ENCODE results near the gene CSAD.

CSAD gene

GRCh38 chr12:53214221-53214620, 33.5 kb upstream of the CSAD start:
- Histone ChIP-seq H3K23ac (ENCODE audit: low read length in 2 of 2) (no peak overlapping the region), H2AFZ (ENCODE audit: low read depth, low read length) (no peak overlapping the region), H2BK5ac (ENCODE audit: low read depth, low read length, poor library complexity, severe bottlenecking) (no peak overlapping the region), H3K27me3 (ENCODE audit: control insufficient read depth in 1 of 2, insufficient read depth in 1 of 2, low read length in 2 of 2) (no peaks in the 10 kb centered on the region), H4K8ac (ENCODE audit: low read length) (no peak overlapping the region), H3K79me1 (replicated peaks; ENCODE audit: low read length, poor library complexity, severe bottlenecking) (peaks cover 11% of the 10 kb centered on the region), H3K4me3 (ENCODE audit: insufficient read depth in 1 of 2, low read depth in 1 of 2, low read length in 2 of 2) (no peak overlapping the region), H3K4me2 (ENCODE audit: low read length, poor library complexity, severe bottlenecking) (no peak overlapping the region), H3K27ac (ENCODE audit: low read length, poor library complexity, severe bottlenecking) (no peak overlapping the region), H4K91ac (ENCODE audit: low read length) (no peak overlapping the region), H2BK120ac (ENCODE audit: low read depth, low read length) (no peak overlapping the region), H3K4me1 (ENCODE audit: control insufficient read depth, insufficient read depth, low read depth, low read length) (peaks cover 14% of the 10 kb centered on the region), H3K4ac (ENCODE audit: low read depth in 1 of 2, low read length in 2 of 2) (no peak overlapping the region), H3K14ac (ENCODE audit: low read length in 2 of 2) (no peak overlapping the region), H2AK5ac (ENCODE audit: low read length, severe bottlenecking) (no peak overlapping the region), H3K36me3 (ENCODE audit: control insufficient read depth in 1 of 2, insufficient read depth in 2 of 2, low read depth in 1 of 2, low read length in 2 of 2) (peaks cover 45 to 66% of the 10 kb centered on the region in 2 experiments), H2BK12ac (ENCODE audit: low read length in 2 of 2) (no peak overlapping the region), H3K18ac (ENCODE audit: low read depth in 1 of 2, low read length in 2 of 2) (no peak overlapping the region), H3K9me3 (ENCODE audit: control insufficient read depth, low read length) (no peaks in the 10 kb centered on the region), H2BK15ac (ENCODE audit: low read depth, poor library complexity, severe bottlenecking) (no peak overlapping the region), H3K9ac (ENCODE audit: low read length) (peak overlapping the region; percentile 24)
- 86% methylated on average over 5 of the region's 5 CpGs for WGBS
- DNase-seq: no peak

GRCh38 chr12:53213348-53213747, 32.6 kb upstream of the CSAD start:
- no peak overlapping the region for H3K4me3 ChIP-seq (ENCODE audit: insufficient read depth in 1 of 2, low read depth in 1 of 2, low read length in 2 of 2)
- H3K18ac ChIP-seq (ENCODE audit: low read depth in 1 of 2, low read length in 2 of 2): no peak overlapping the region
- H4K91ac ChIP-seq (ENCODE audit: low read length): no peak overlapping the region
- H2BK120ac ChIP-seq (ENCODE audit: low read depth, low read length): no peak overlapping the region
- peaks cover 48 to 66% of the 10 kb centered on the region in 2 experiments for H3K36me3 ChIP-seq (ENCODE audit: control insufficient read depth in 1 of 2, insufficient read depth in 2 of 2, low read depth in 1 of 2, low read length in 2 of 2)
- H2BK5ac ChIP-seq (ENCODE audit: low read depth, low read length, poor library complexity, severe bottlenecking): no peak overlapping the region
- no peak overlapping the region for H3K4me2 ChIP-seq (ENCODE audit: low read length, poor library complexity, severe bottlenecking)
- peak overlapping the region; percentile 41 for H3K9ac ChIP-seq (ENCODE audit: low read length)
- no peaks in the 10 kb centered on the region for H3K27me3 ChIP-seq (ENCODE audit: control insufficient read depth in 1 of 2, insufficient read depth in 1 of 2, low read length in 2 of 2)
- H3K23ac ChIP-seq (ENCODE audit: low read length in 2 of 2): no peak overlapping the region
- H2BK12ac ChIP-seq (ENCODE audit: low read length in 2 of 2): no peak overlapping the region
- H3K4ac ChIP-seq (ENCODE audit: low read depth in 1 of 2, low read length in 2 of 2): no peak overlapping the region
- H3K27ac ChIP-seq (ENCODE audit: low read length, poor library complexity, severe bottlenecking): no peak overlapping the region
- peaks cover 10% of the 10 kb centered on the region for H3K4me1 ChIP-seq (ENCODE audit: control insufficient read depth, insufficient read depth, low read depth, low read length)
- H3K14ac ChIP-seq (ENCODE audit: low read length in 2 of 2): no peak overlapping the region
- H3K79me1 ChIP-seq (replicated peaks; ENCODE audit: low read length, poor library complexity, severe bottlenecking): peaks cover 11% of the 10 kb centered on the region
- peak; percentile 75 for DNase-seq
- no peak overlapping the region for H2AFZ ChIP-seq (ENCODE audit: low read depth, low read length)
- no peak overlapping the region for H4K8ac ChIP-seq (ENCODE audit: low read length)
- H2AK5ac ChIP-seq (ENCODE audit: low read length, severe bottlenecking): no peak overlapping the region
- no peaks in the 10 kb centered on the region for H3K9me3 ChIP-seq (ENCODE audit: control insufficient read depth, low read length)
- 9% methylated on average over 14 of the region's 14 CpGs for WGBS
- no peak overlapping the region for H2BK15ac ChIP-seq (ENCODE audit: low read depth, poor library complexity, severe bottlenecking)

- Histone ChIP-seq H2BK15ac (ENCODE audit: low read depth, poor library complexity, severe bottlenecking) (peak overlapping the region; percentile 29), H3K27me3 (ENCODE audit: control insufficient read depth in 1 of 2, insufficient read depth in 1 of 2, low read length in 2 of 2) (no peaks in the 10 kb centered on the region), H3K14ac (ENCODE audit: low read length in 2 of 2) (no peak overlapping the region), H3K4me1 (ENCODE audit: control insufficient read depth, insufficient read depth, low read depth, low read length) (peaks cover 9% of the 10 kb centered on the region), H4K8ac (ENCODE audit: low read length) (no peak overlapping the region), H2AK5ac (ENCODE audit: low read length, severe bottlenecking) (no peak overlapping the region), H3K18ac (ENCODE audit: low read depth in 1 of 2, low read length in 2 of 2) (no peak overlapping the region), H3K9me3 (ENCODE audit: control insufficient read depth, low read length) (no peaks in the 10 kb centered on the region), H3K9ac (ENCODE audit: low read length) (peak overlapping the region; percentile 41), H3K27ac (ENCODE audit: low read length, poor library complexity, severe bottlenecking) (no peak overlapping the region), H4K91ac (ENCODE audit: low read length) (no peak overlapping the region), H3K36me3 (ENCODE audit: control insufficient read depth in 1 of 2, insufficient read depth in 2 of 2, low read depth in 1 of 2, low read length in 2 of 2) (peaks cover 48 to 66% of the 10 kb centered on the region in 2 experiments), H2BK120ac (ENCODE audit: low read depth, low read length) (no peak overlapping the region), H2BK5ac (ENCODE audit: low read depth, low read length, poor library complexity, severe bottlenecking) (no peak overlapping the region), H3K4me3 (ENCODE audit: insufficient read depth in 1 of 2, low read depth in 1 of 2, low read length in 2 of 2) (no peak overlapping the region), H3K4me2 (ENCODE audit: low read length, poor library complexity, severe bottlenecking) (no peak overlapping the region), H2AFZ (ENCODE audit: low read depth, low read length) (no peak overlapping the region), H2BK12ac (ENCODE audit: low read length in 2 of 2) (no peak overlapping the region), H3K79me1 (replicated peaks; ENCODE audit: low read length, poor library complexity, severe bottlenecking) (peaks cover 11% of the 10 kb centered on the region), H3K4ac (ENCODE audit: low read depth in 1 of 2, low read length in 2 of 2) (no peak overlapping the region), H3K23ac (ENCODE audit: low read length in 2 of 2) (no peak overlapping the region)
- DNase-seq: no peak
- 55% methylated on average over 12 of the region's 12 CpGs for WGBS
Measured at GRCh38 chr12:53212931-53213330, 32.2 kb upstream of the CSAD start.

GRCh38 chr12:53211476-53212381, 31.0 kb upstream of the CSAD start:
- no peak overlapping the region for H3K4me3 ChIP-seq (ENCODE audit: insufficient read depth in 1 of 2, low read depth in 1 of 2, low read length in 2 of 2)
- no peak overlapping the region for H3K18ac ChIP-seq (ENCODE audit: low read depth in 1 of 2, low read length in 2 of 2)
- H3K23ac ChIP-seq (ENCODE audit: low read length in 2 of 2): no peak overlapping the region
- H3K4ac ChIP-seq (ENCODE audit: low read depth in 1 of 2, low read length in 2 of 2): no peak overlapping the region
- H3K4me2 ChIP-seq (ENCODE audit: low read length, poor library complexity, severe bottlenecking): no peak overlapping the region
- H2AK5ac ChIP-seq (ENCODE audit: low read length, severe bottlenecking): no peak overlapping the region
- no peak overlapping the region for H4K91ac ChIP-seq (ENCODE audit: low read length)
- H4K8ac ChIP-seq (ENCODE audit: low read length): no peak overlapping the region
- no peak overlapping the region for H3K14ac ChIP-seq (ENCODE audit: low read length in 2 of 2)
- H3K79me1 ChIP-seq (replicated peaks; ENCODE audit: low read length, poor library complexity, severe bottlenecking): peaks cover 3% of the 10 kb centered on the region
- no peak overlapping the region for H2BK12ac ChIP-seq (ENCODE audit: low read length in 2 of 2)
- H3K36me3 ChIP-seq (ENCODE audit: control insufficient read depth in 1 of 2, insufficient read depth in 2 of 2, low read depth in 1 of 2, low read length in 2 of 2): peaks cover 48 to 66% of the 10 kb centered on the region in 2 experiments
- H2BK15ac ChIP-seq (ENCODE audit: low read depth, poor library complexity, severe bottlenecking): no peak overlapping the region
- peaks cover 3% of the 10 kb centered on the region for H3K4me1 ChIP-seq (ENCODE audit: control insufficient read depth, insufficient read depth, low read depth, low read length)
- H3K9ac ChIP-seq (ENCODE audit: low read length): no peak overlapping the region
- no peak overlapping the region for H3K27ac ChIP-seq (ENCODE audit: low read length, poor library complexity, severe bottlenecking)
- whole genome bisulfite sequencing: 89% methylated on average over 13 of the region's 13 CpGs
- no peak overlapping the region for H2AFZ ChIP-seq (ENCODE audit: low read depth, low read length)
- H3K27me3 ChIP-seq (ENCODE audit: control insufficient read depth in 1 of 2, insufficient read depth in 1 of 2, low read length in 2 of 2): no peaks in the 10 kb centered on the region
- no peak for DNase-seq
- no peaks in the 10 kb centered on the region for H3K9me3 ChIP-seq (ENCODE audit: control insufficient read depth, low read length)
- no peak overlapping the region for H2BK5ac ChIP-seq (ENCODE audit: low read depth, low read length, poor library complexity, severe bottlenecking)
- no peak overlapping the region for H2BK120ac ChIP-seq (ENCODE audit: low read depth, low read length)
